ENCODE results near the gene MYH9. TPM values are rescaled to one million over a fixed set of nuclear protein-coding genes. Genes with fewer than 3 reads are reported as not detected.

Gene MYH9
- total RNA-seq, 1 experiment from 2014 or later: 788 TPM

DNA sequence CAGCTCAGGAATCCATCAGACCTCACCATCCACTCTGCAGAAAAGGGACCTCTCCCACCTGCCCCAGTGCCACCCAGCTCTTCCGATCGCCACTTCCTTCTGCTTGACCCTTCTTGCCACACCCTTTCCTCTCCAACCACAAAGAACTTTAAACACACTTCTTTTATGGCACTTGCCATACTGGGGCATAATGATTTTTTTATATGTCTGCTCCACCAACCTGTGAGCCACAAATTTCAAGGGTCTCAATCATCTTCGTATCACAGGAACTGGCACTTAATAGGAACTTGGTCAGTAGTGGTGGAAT is 11.7 kb upstream of the MYH9 start:
- in situ Hi-C loops (cut with HindIII; ENCODE audit: low pct_unique_long_range_greater_than_20kb, low sequenced_read_pairs): no loop called here
- no peak for TF ChIP-seq REST (IDR thresholded peaks at IDR 0.05; ENCODE audit: insufficient read depth in 1 of 2, low read depth in 2 of 2, low read length in 1 of 2)
- TF ChIP-seq POLR2AphosphoS5 (IDR thresholded peaks at IDR 0.05; ENCODE audit: low read depth, low read length): no peak
- no peak for TF ChIP-seq CTCF (IDR thresholded peaks at IDR 0.05)
- no peak for TF ChIP-seq TCF7L2 (IDR thresholded peaks at IDR 0.05; ENCODE audit: low read depth, low read length)
- TF ChIP-seq SIN3A (IDR thresholded peaks at IDR 0.05; ENCODE audit: borderline replicate concordance, insufficient read depth, low read depth, low read length): no peak
- DNase-seq (ENCODE audit: low read depth, low spot score) (no peak), ATAC-seq (no peak)
- no peaks in the 10 kb centered on the region for H3K36me3 ChIP-seq (ENCODE audit: control insufficient read depth, insufficient read depth, low read length)
- H3K27me3 ChIP-seq (ENCODE audit: control insufficient read depth, insufficient read depth, low read length): no peaks in the 10 kb centered on the region
- H3K4me3 ChIP-seq (ENCODE audit: low read depth in 2 of 2, low read length in 2 of 2): no peak overlapping the region
- no peak overlapping the region for H3K27ac ChIP-seq (ENCODE audit: low read length)
- H3K4me1 ChIP-seq (ENCODE audit: control insufficient read depth, insufficient read depth, low read length): peaks cover 6% of the 10 kb centered on the region; the same call in 1 of the 2 replicates
- intact Hi-C loops (cut with micrococcal nuclease; ENCODE audit: unreplicated experiment): no loop called here
- H3K9me3 ChIP-seq (ENCODE audit: control insufficient read depth, insufficient read depth, low read depth, low read length): no peaks in the 10 kb centered on the region
- POLR2A ChIA-PET: no interaction called here
- CTCF ChIA-PET: no interaction called here
- no TSS peak for BruUV-seq (replicated peaks)

- in situ Hi-C loops (cut with HindIII; ENCODE audit: low pct_unique_long_range_greater_than_20kb, low sequenced_read_pairs) (no loop called here), intact Hi-C loops (cut with micrococcal nuclease; ENCODE audit: unreplicated experiment) (no loop called here)
- ChIA-PET CTCF (no interaction called here), POLR2A (no interaction called here)
- H3K36me3 ChIP-seq (ENCODE audit: control insufficient read depth, insufficient read depth, low read length): no peaks in the 10 kb centered on the region
- DNase-seq (ENCODE audit: low read depth, low spot score): no peak
- no peaks in the 10 kb centered on the region for H3K27me3 ChIP-seq (ENCODE audit: control insufficient read depth, insufficient read depth, low read length)
- BruUV-seq (replicated peaks): TSS peak; percentile 44
- no peaks in the 10 kb centered on the region for H3K9me3 ChIP-seq (ENCODE audit: control insufficient read depth, insufficient read depth, low read depth, low read length)
- peaks cover 6% of the 10 kb centered on the region; the same call in 1 of the 2 replicates for H3K4me1 ChIP-seq (ENCODE audit: control insufficient read depth, insufficient read depth, low read length)
- H3K4me3 ChIP-seq (ENCODE audit: low read depth in 2 of 2, low read length in 2 of 2): no peak overlapping the region
- TF ChIP-seq POLR2AphosphoS5 (IDR thresholded peaks at IDR 0.05; ENCODE audit: low read depth, low read length): no peak
- no peak for TF ChIP-seq CTCF (IDR thresholded peaks at IDR 0.05)
- no peak for TF ChIP-seq SIN3A (IDR thresholded peaks at IDR 0.05; ENCODE audit: borderline replicate concordance, insufficient read depth, low read depth, low read length)
- TF ChIP-seq TCF7L2 (IDR thresholded peaks at IDR 0.05; ENCODE audit: low read depth, low read length): no peak
- no peak for TF ChIP-seq REST (IDR thresholded peaks at IDR 0.05; ENCODE audit: insufficient read depth in 1 of 2, low read depth in 2 of 2, low read length in 1 of 2)
- H3K27ac ChIP-seq (ENCODE audit: low read length): no peak overlapping the region
- no peak for ATAC-seq
Observed at GRCh38 chr22:36398601-36399471, 11.1 kb upstream of the MYH9 start.

Data from Panc1 (cell line).